IPS DF 6.9 (cell line): Measurements from ENCODE around the gene LRP1B.
A peak's percentile ranks its signal among the peaks of the same experiment; 100 is the strongest.

ENCODE experiments used
- DNase-seq: peaks from one replicate; pipeline ENCODE4 v3.0.0-alpha.2; 2013; ENCODE audit warnings: low read depth, low spot score
- H3K27ac ChIP-seq: one replicate; pipeline ENCODE4 v1.5.1; 2013; ENCODE audit warnings: low read length, control low read depth
- H3K27me3 ChIP-seq: 2 replicates; pipeline ENCODE4 v1.6.1; 2013; ENCODE audit warnings: mild to moderate bottlenecking, low read length; ENCODE audit not compliant: control insufficient read depth, insufficient read depth
- H3K36me3 ChIP-seq: 2 replicates; pipeline ENCODE4 v1.6.1; 2013; ENCODE audit warnings: low read length; ENCODE audit not compliant: control insufficient read depth, insufficient read depth
- H3K4me1 ChIP-seq: 2 replicates; pipeline ENCODE4 v1.6.1; 2013; ENCODE audit warnings: low read length; ENCODE audit not compliant: control insufficient read depth, insufficient read depth
- H3K4me3 ChIP-seq: 2 replicates; pipeline ENCODE4 v1.5.1; 2013; ENCODE audit warnings: mild to moderate bottlenecking, low read length
- H3K9me3 ChIP-seq: 2 replicates; pipeline ENCODE4 v1.6.1; 2013; ENCODE audit warnings: low read length, inconsistent platforms; ENCODE audit not compliant: control insufficient read depth, insufficient read depth
- WGBS: extraction: QIAGEN DNeasy Blood & Tissue Kit; methylation state at CpG from one replicate; pipeline ENCODE4 v1.1.7; 2013; ENCODE audit warnings: mixed read lengths, missing lambda C conversion rate; ENCODE audit not compliant: insufficient read length, insufficient coverage; 5-methylcytosine and 5-hydroxymethylcytosine counted together

The LRP1B gene

GRCh38 chr2:141611176-141611571 lies 519.6 kb downstream of the LRP1B start:
- H3K4me1 ChIP-seq, result peaks cover 5% of the 10 kb centered on the region; the same call in 1 of the 2 replicates
- DNase-seq, result peak; percentile 25
- H3K27me3 ChIP-seq, result no peaks in the 10 kb centered on the region
- no peak overlapping the region for H3K27ac ChIP-seq
- no peak overlapping the region for H3K4me3 ChIP-seq
- WGBS, result no CpG with 5 or more reads among the region's 1 CpG
- H3K9me3 ChIP-seq, result no peaks in the 10 kb centered on the region
- no peaks in the 10 kb centered on the region for H3K36me3 ChIP-seq

DNA sequence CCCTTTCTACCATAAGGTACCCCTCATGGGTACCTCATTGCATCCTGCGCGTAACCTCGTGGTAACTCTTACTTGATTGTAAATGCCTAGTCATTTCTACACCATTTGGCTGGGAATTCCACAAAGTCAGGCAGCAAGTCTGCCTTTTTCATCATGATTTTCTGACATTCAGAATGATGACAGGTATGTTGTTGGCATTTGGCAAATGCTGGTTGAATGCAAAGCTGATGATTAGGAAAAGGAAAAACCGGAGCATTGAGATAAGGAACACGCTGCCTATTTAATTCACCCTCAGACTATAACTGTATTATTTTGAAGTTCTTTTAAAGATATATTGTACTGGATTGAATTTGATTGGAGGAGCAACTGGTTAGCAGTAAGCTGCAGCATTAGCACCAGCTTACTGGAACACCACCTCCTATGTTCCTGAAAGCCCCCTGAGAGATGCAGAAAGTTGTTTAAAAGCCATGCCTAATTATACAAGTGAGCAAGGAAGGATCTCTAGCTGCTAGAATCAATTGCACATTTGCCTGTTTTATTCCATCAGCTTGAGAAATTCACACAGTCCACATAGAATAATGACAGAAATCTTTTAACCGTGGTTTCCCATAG lies 520.1 kb downstream of the LRP1B start:
- DNase-seq, result no peak

GRCh38 chr2:141605163-141605562 lies 525.7 kb downstream of the LRP1B start:
- Histone ChIP-seq H3K9me3 (no peaks in the 10 kb centered on the region), H3K27ac (no peak overlapping the region), H3K4me3 (no peak overlapping the region), H3K4me1 (no peaks in the 10 kb centered on the region; the same call in 1 of the 2 replicates), H3K27me3 (no peaks in the 10 kb centered on the region), H3K36me3 (no peaks in the 10 kb centered on the region)
- no peak for DNase-seq

More for the DNA sequence above, 520.1 kb downstream of the LRP1B start:
- H3K4me1 ChIP-seq, result peaks cover 5% of the 10 kb centered on the region; the same call in 1 of the 2 replicates
- H3K27me3 ChIP-seq, result no peaks in the 10 kb centered on the region
- H3K9me3 ChIP-seq, result no peaks in the 10 kb centered on the region
- H3K27ac ChIP-seq, result no peak overlapping the region
- no peaks in the 10 kb centered on the region for H3K36me3 ChIP-seq
- no peak overlapping the region for H3K4me3 ChIP-seq
- no CpG with 5 or more reads among the region's 6 CpGs for WGBS

DNA sequence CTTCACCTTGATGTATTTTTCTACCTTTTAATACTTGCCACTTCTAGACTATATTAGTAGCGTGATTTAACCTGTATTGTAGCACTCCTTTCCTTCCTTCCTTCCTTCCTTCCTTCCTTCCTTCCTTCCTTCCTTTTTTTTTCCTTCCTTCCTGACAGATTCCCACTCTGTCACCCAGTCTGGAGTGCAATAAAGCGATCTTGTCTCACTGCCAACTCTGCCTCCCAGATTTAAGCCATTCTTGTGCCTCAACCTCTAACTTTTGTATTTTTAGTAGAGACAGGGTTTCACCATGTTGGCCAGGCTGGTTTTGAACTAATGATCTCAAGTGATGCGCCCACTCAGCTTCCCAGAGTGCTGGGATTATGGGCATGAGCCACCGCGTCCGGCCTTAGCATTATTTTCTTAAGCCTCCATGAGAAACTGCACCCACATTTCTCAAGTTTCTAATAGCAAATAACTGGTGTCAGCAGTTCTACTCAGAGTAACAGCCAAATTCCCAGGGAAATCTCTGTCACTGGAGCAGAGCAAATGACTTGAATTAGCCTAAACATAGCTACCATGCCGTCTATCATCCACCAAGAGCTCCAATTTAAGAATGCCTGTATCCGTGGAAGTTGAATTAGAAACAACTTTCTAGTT lies 529.2 kb downstream of the LRP1B start:
- WGBS, result no CpG with 5 or more reads among the region's 8 CpGs
- H3K27ac ChIP-seq, result no peak overlapping the region
- no peaks in the 10 kb centered on the region for H3K9me3 ChIP-seq
- DNase-seq, result no peak
- H3K4me3 ChIP-seq, result no peak overlapping the region
- H3K36me3 ChIP-seq, result no peaks in the 10 kb centered on the region
- H3K27me3 ChIP-seq, result no peaks in the 10 kb centered on the region
- H3K4me1 ChIP-seq, result no peaks in the 10 kb centered on the region

DNA sequence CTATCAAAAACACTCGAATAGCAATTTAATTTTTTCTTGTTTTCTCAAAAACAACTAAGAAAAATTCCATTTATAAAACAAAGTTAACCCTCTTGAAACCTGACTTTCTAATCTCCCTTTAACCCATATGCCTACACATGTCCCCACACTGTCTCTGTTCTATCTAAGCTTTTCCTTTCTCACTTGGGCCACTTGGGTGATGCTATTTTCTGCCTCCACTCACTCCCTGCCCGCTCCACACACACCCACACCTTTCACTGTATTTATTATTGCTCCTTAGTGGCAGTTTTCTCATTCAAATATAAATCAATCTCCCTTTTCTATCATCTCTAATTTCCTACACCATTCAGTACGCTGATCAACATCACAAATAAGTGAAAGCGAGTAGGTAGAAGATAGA lies 531.1 kb downstream of the LRP1B start:
- no peak overlapping the region for H3K27ac ChIP-seq
- H3K4me3 ChIP-seq, result no peak overlapping the region
- no peaks in the 10 kb centered on the region for H3K27me3 ChIP-seq
- H3K36me3 ChIP-seq, result no peaks in the 10 kb centered on the region
- H3K9me3 ChIP-seq, result no peaks in the 10 kb centered on the region
- WGBS, result 100% methylated on average over 1 of the region's 4 CpGs
- H3K4me1 ChIP-seq, result no peaks in the 10 kb centered on the region
- DNase-seq, result no peak

DNA sequence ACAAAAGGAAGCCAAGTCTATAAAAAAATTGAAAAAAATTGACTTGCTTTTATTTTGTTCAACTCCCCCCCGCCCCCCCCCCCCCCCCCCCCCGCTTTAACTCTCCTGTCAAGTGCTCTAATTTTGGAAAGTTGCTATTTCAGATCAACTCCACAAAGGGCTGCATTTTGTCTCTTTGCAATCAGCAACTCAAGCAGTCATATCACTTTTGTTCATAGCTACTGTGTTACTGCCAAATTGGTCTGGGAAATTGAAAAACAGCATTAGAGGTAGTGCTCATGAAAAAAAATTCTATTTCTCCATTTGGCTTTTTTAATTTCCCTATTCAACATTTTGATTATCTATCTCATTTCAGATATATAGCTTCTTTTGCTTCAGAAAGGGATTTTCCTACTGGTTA lies 531.8 kb downstream of the LRP1B start:
- H3K27ac ChIP-seq, result no peak overlapping the region
- no peak overlapping the region for H3K4me3 ChIP-seq
- H3K36me3 ChIP-seq, result no peaks in the 10 kb centered on the region
- no peak for DNase-seq
- no CpG with 5 or more reads among the region's 2 CpGs for WGBS
- no peaks in the 10 kb centered on the region for H3K4me1 ChIP-seq
- H3K9me3 ChIP-seq, result 0 out of 2 replicates have a peak, but pooled peaks cover under 1% of the 10 kb centered on the region
- no peaks in the 10 kb centered on the region for H3K27me3 ChIP-seq

DNA sequence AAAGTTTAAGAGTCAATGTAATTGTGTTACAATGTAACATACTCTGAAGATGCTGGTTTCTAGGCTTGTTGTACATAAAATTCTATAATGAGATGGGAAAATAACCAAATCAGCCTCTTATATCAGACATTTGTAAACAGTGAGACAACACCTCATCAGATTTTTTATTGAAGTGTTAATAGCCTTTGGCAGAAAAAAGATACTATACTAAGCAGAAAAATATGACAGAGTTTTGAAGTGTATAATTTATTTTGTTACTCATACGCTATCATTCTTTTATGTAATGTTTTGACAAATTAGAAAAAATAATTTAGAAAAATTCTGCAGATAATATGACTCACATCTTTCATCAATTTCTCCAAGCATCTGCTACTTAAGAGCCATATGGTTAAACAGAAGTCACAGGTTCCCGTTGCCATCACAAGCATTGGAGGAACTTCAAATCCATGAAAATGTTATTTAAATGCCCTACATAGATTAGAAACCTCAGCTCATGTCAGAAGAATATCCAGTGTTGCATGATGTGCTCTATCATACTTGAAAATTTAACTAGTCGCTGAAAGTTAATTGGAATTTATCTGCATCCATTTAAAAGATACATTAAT lies 535.4 kb downstream of the LRP1B start:
- H3K4me1 ChIP-seq, result no peaks in the 10 kb centered on the region
- WGBS, result no CpG with 5 or more reads among the region's 3 CpGs
- 0 out of 2 replicates have a peak, but pooled peaks cover 1% of the 10 kb centered on the region for H3K9me3 ChIP-seq
- no peak overlapping the region for H3K4me3 ChIP-seq
- H3K27ac ChIP-seq, result no peak overlapping the region
- no peak for DNase-seq
- no peaks in the 10 kb centered on the region for H3K36me3 ChIP-seq
- no peaks in the 10 kb centered on the region for H3K27me3 ChIP-seq

- Histone ChIP-seq H3K4me1 (no peaks in the 10 kb centered on the region), H3K9me3 (0 out of 2 replicates have a peak, but pooled peaks cover 1% of the 10 kb centered on the region), H3K27ac (no peak overlapping the region), H3K36me3 (no peaks in the 10 kb centered on the region), H3K27me3 (no peaks in the 10 kb centered on the region), H3K4me3 (no peak overlapping the region)
- no peak for DNase-seq
- WGBS, result no CpG with 5 or more reads among the region's 3 CpGs
These were observed 539.0 kb downstream of the LRP1B start for GRCh38 chr2:141591787-141592186.

- 0 out of 2 replicates have a peak, but pooled peaks cover 1% of the 10 kb centered on the region for H3K9me3 ChIP-seq
- no CpG with 5 or more reads among the region's 5 CpGs for WGBS
- H3K27me3 ChIP-seq, result no peaks in the 10 kb centered on the region
These were observed 540.2 kb downstream of the LRP1B start for GRCh38 chr2:141590620-141591019.

GRCh38 chr2:141589314-141589713 lies 541.5 kb downstream of the LRP1B start:
- no peak for DNase-seq
- Histone ChIP-seq H3K36me3 (no peaks in the 10 kb centered on the region), H3K4me1 (no peaks in the 10 kb centered on the region), H3K4me3 (no peak overlapping the region), H3K27me3 (no peaks in the 10 kb centered on the region), H3K27ac (no peak overlapping the region), H3K9me3 (0 out of 2 replicates have a peak, but pooled peaks cover 1% of the 10 kb centered on the region)
- no CpG with 5 or more reads among the region's 7 CpGs for WGBS

More at GRCh38 chr2:141590620-141591019, 540.2 kb downstream of the LRP1B start:
- Histone ChIP-seq H3K4me3 (no peak overlapping the region), H3K4me1 (no peaks in the 10 kb centered on the region), H3K36me3 (no peaks in the 10 kb centered on the region), H3K27ac (no peak overlapping the region)
- no peak for DNase-seq
